Osteocyte (in vitro differentiated cells): Measurements from ENCODE around the gene CDK9. TPM values are rescaled to one million over a fixed set of nuclear protein-coding genes. Genes with fewer than 3 reads are reported as not detected.

Experiments used
- DNase-seq: peaks from one replicate; pipeline ENCODE4 v3.0.0; 2021; ENCODE audit warnings: mixed read lengths; ENCODE audit not compliant: unreplicated experiment; ENCODE audit errors: extremely low spot score
- H3K27ac Mint-ChIP-seq: one replicate; pipeline ENCODE4 v1.8.0; 2021; ENCODE audit warnings: mild to moderate bottlenecking, mixed read lengths; ENCODE audit not compliant: unreplicated experiment
- H3K27me3 Mint-ChIP-seq: one replicate; pipeline ENCODE4 v1.8.0; 2021; ENCODE audit warnings: mixed read lengths; ENCODE audit not compliant: unreplicated experiment
- H3K36me3 Mint-ChIP-seq: one replicate; pipeline ENCODE4 v1.8.0; 2021; ENCODE audit warnings: mixed read lengths; ENCODE audit not compliant: unreplicated experiment
- H3K4me1 Mint-ChIP-seq: one replicate; pipeline ENCODE4 v1.8.0; 2021; ENCODE audit warnings: mixed read lengths; ENCODE audit not compliant: unreplicated experiment
- H3K4me3 Mint-ChIP-seq: one replicate; pipeline ENCODE4 v1.8.0; 2021; ENCODE audit warnings: mild to moderate bottlenecking, moderate library complexity, mixed read lengths; ENCODE audit not compliant: unreplicated experiment
- H3K9me3 Mint-ChIP-seq: one replicate; pipeline ENCODE4 v1.8.0; 2021; ENCODE audit warnings: mixed read lengths; ENCODE audit not compliant: unreplicated experiment
- total RNA-seq: library from RNA; stranded (reverse); gene quantifications from 2 replicates; pipeline ENCODE4 v1.2.1, GENCODE V29; 2021
- TF ChIP-seq, protein P1 (sequence below): fragments of 200-600 bp; sonication (generic); IDR thresholded peaks from 2 replicates; pipeline ENCODE4 v1.5.0; 2021; ENCODE audit warnings: antibody characterized with exemption, mild to moderate bottlenecking, moderate library complexity

CDK9 gene
- total RNA-seq, 1 donor from 2014 or later = 78.5 TPM

DNA sequence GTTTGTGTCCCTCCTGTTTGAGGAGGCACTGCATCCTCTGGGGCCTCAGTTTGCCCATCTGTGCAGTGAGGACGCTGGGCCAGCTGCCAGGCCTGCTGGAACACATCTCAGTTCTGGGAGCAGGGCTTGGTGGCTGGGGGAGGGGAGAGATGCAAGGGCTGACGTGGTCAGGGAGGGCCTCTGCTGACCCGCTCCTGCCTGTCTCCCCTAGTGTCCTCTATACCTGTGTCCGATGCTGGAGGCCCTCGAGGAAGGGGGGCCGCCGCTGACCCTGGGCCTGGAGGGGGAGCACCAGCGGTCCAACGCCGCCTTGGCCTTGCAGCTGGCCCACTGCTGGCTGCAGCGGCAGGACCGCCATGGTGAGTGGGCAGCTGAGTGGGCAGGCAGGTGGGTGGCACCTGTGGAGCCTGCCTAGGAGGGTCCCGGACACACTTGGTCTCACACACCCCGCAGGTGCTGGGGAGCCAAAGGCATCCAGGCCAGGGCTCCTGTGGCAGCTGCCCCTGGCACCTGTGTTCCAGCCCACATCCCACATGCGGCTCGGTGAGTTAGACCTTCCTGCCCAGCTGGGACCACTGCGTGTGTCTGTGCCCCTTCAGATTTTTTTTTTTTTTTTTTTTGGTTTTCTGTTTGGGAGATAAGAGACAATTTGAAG lies 22.6 kb downstream of the CDK9 start:
- Mint-ChIP-seq H3K4me3 (no peak overlapping the region), H3K4me1 (peaks cover 16% of the 10 kb centered on the region), H3K27ac (no peak overlapping the region), H3K36me3 (peaks cover 13% of the 10 kb centered on the region), H3K9me3 (no peaks in the 10 kb centered on the region), H3K27me3 (no peaks in the 10 kb centered on the region)
- TF ChIP-seq, protein P1, sequence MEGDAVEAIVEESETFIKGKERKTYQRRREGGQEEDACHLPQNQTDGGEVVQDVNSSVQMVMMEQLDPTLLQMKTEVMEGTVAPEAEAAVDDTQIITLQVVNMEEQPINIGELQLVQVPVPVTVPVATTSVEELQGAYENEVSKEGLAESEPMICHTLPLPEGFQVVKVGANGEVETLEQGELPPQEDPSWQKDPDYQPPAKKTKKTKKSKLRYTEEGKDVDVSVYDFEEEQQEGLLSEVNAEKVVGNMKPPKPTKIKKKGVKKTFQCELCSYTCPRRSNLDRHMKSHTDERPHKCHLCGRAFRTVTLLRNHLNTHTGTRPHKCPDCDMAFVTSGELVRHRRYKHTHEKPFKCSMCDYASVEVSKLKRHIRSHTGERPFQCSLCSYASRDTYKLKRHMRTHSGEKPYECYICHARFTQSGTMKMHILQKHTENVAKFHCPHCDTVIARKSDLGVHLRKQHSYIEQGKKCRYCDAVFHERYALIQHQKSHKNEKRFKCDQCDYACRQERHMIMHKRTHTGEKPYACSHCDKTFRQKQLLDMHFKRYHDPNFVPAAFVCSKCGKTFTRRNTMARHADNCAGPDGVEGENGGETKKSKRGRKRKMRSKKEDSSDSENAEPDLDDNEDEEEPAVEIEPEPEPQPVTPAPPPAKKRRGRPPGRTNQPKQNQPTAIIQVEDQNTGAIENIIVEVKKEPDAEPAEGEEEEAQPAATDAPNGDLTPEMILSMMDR = no peak
- DNase-seq = no peak

DNA sequence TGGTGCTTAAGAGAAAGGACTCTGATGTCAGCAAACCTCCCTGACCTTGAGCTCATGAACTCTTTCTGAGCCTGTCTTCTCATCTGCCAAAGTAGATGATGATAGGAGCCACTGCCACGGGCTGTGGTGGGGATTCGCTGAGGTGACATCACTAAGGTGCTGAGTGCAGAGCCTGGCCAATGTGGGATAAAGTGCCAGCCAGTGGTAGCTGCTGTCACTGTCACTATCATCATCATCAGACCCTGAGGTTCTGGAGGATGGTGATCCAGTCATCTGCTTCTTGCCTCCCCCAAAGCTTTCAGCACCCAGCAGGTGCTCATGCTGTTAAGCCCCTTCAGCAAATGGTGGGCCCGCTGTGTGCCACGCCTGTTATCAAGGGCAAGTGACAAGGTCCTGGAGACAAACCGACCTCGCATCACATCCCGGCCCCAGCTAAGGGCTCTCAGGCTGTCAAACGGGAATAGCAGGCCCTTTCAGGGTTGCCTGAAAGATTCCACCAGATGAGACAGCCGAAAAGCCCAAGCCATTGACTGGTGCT lies 23.2 kb downstream of the CDK9 start:
- peaks cover 13% of the 10 kb centered on the region for H3K36me3 Mint-ChIP-seq
- no peak overlapping the region for H3K27ac Mint-ChIP-seq
- no peak overlapping the region for H3K4me3 Mint-ChIP-seq
- no peak for DNase-seq
- no peaks in the 10 kb centered on the region for H3K9me3 Mint-ChIP-seq
- H3K4me1 Mint-ChIP-seq = peaks cover 11% of the 10 kb centered on the region
- TF ChIP-seq, protein P1 = no peak
- no peaks in the 10 kb centered on the region for H3K27me3 Mint-ChIP-seq

DNA sequence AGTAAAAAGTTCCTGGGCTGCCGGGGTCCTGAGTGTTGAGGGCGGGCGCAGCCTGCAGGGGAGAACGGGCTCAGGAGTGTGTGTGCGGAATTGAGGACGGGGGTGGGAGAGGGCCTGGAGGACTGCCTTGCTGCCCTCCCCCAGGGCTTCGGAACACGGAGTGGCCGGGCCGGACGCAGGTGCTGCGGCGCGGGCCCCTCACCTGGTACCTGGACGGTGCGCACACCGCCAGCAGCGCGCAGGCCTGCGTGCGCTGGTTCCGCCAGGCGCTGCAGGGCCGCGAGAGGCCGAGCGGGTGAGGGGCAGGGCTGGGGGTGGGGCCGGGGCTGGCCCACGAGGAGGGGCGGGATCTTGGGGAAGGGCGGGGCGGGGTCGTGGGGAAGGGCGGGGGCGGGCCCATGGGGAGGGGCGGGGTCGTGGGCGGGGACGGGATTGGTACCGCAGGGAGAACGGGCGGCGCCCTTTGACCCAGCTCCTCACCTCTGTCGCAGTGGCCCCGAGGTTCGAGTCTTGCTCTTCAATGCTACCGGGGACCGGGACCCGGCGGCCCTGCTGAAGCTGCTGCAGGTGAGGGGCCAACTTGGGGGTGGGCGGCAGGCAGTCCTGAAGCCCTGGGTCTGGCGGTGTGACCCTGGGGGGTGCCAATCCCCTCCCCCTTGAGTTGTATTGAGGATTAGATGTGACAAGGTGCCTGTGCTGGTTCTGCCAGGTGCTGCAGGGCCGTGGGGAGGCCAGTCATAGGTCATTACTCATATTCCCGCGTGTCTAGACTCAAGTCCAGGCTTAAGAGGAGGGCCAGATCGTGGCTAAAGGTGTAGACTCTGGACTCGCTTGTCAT lies 23.9 kb downstream of the CDK9 start:
- TF ChIP-seq, protein P1 = no peak

DNA sequence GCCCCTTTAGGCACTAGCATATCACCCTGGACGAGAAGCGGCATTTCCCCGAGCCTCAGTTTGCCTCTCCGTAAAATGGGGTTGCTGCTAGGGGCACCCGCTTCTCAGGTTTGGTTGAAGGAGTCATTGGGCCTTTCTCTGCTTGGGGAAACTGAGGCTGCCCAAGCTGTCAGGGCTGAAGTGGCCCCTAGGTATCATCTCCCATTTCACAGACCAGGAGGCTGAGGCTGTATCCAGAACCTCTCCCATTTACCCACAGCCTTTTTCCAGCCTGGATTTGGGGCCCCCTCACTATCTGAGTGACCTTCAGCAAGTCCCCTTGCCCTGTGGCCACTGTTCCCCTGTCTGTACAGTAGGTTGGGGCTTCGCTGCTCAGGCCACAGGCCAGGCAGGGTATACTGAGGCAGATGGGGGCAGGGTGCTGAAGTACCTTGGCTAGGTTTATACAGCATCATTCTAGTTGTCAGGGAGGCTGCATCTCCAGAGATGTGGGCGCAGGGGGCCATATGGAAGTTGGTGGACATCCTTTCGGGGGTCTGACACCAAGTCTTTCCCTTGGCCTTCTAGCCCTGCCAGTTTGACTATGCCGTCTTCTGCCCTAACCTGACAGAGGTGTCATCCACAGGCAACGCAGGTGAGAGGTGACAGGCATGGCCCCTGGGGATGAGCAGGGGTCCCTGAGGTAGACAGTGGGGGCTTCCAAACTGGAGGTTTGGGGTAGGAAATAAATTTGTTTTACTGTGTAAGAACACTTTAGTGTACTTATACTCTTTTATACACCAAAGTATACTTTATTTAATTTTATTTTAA lies 24.7 kb downstream of the CDK9 start:
- H3K4me3 Mint-ChIP-seq = no peak overlapping the region
- DNase-seq = no peak

More for the DNA sequence above, 23.9 kb downstream of the CDK9 start:
- Mint-ChIP-seq H3K27me3 (no peaks in the 10 kb centered on the region), H3K4me3 (no peak overlapping the region), H3K27ac (no peak overlapping the region), H3K9me3 (no peaks in the 10 kb centered on the region), H3K4me1 (peaks cover 4% of the 10 kb centered on the region), H3K36me3 (peaks cover 13% of the 10 kb centered on the region)
- DNase-seq = no peak

More for the DNA sequence above, 24.7 kb downstream of the CDK9 start:
- Mint-ChIP-seq H3K9me3 (no peaks in the 10 kb centered on the region), H3K36me3 (peaks cover 13% of the 10 kb centered on the region), H3K4me1 (peaks cover 3% of the 10 kb centered on the region), H3K27me3 (no peaks in the 10 kb centered on the region), H3K27ac (no peak overlapping the region)
- TF ChIP-seq, protein P1 = no peak
